KMS-11 (cell line): Measurements from ENCODE around the gene FAM78A.

Experiments
- H2AFZ ChIP-seq: fragments of 200-600 bp; sonication (generic); 2 replicates; pipeline ENCODE4 v1.6.1; 2016; ENCODE audit warnings: antibody characterized with exemption, mixed run types, low read depth
- H3K27ac ChIP-seq: fragments of 200-600 bp; sonication (generic); 2 replicates; pipeline ENCODE4 v1.6.1; 2016; ENCODE audit warnings: mild to moderate bottlenecking, mixed run types
- H3K27me3 ChIP-seq: fragments of 200-600 bp; sonication (generic); 2 replicates; pipeline ENCODE4 v1.6.1; 2017; ENCODE audit warnings: mild to moderate bottlenecking, low read depth, mixed run types, moderate library complexity; ENCODE audit not compliant: insufficient read depth
- H3K36me3 ChIP-seq: fragments of 200-600 bp; sonication (generic); 2 replicates; pipeline ENCODE4 v1.6.1; 2017; ENCODE audit warnings: mild to moderate bottlenecking, mixed run types; ENCODE audit not compliant: insufficient read depth
- H3K4me1 ChIP-seq: fragments of 200-600 bp; sonication (generic); 2 replicates; pipeline ENCODE4 v1.6.1; 2016; ENCODE audit warnings: mild to moderate bottlenecking, low read depth, mixed run types; ENCODE audit not compliant: poor library complexity, severe bottlenecking
- H3K4me2 ChIP-seq: fragments of 200-600 bp; sonication (generic); 2 replicates; pipeline ENCODE4 v1.7.0; 2016; ENCODE audit warnings: mild to moderate bottlenecking, mixed run types
- H3K4me3 ChIP-seq: fragments of 200-600 bp; sonication (generic); IDR thresholded peaks from 2 replicates; pipeline ENCODE4 v1.6.1; 2017; ENCODE audit warnings: low read depth, low read length, mixed read lengths; ENCODE audit not compliant: insufficient read depth
- H3K79me2 ChIP-seq: fragments of 200-600 bp; sonication (generic); 2 replicates; pipeline ENCODE4 v1.6.1; 2016; ENCODE audit warnings: low read depth, mixed run types; ENCODE audit not compliant: insufficient read depth
- H3K9ac ChIP-seq: fragments of 200-600 bp; sonication (generic); 2 replicates; pipeline ENCODE4 v1.6.1; 2016; ENCODE audit warnings: mild to moderate bottlenecking, mixed run types
- H4K20me1 ChIP-seq: fragments of 200-600 bp; sonication (generic); 2 replicates; pipeline ENCODE4 v1.6.1; 2016; ENCODE audit warnings: mild to moderate bottlenecking, mixed run types; ENCODE audit not compliant: insufficient read depth
- TF ChIP-seq, protein P1 (sequence below): fragments of 200-600 bp; sonication (generic); conservative IDR thresholded peaks from 2 replicates; pipeline ENCODE4 v1.6.1; 2017; ENCODE audit warnings: low read depth, mild to moderate bottlenecking, antibody characterized with exemption, low read length, moderate library complexity, mixed read lengths

FAM78A gene

DNA sequence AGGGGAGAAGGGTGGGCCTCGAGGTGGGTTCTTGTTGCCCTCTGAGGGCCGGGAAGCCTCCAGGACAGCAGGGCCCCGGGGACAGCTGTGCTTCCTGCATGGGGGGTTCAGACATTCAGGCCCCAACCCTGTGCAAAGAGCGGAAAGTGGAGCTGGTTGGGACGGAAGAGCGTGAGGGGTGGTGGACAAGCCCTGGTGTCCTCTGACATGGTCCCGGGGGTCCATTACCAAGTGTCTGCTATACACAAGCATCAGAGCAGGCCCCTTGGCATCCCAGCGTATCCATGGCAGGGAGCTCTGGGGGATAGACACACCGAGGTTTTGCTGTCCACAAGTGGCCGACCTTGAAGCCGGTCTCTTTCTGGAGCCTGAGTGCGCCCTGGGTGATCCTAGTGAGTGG is 22.5 kb upstream of the FAM78A start:
- no peak overlapping the region for H3K9ac ChIP-seq
- TF ChIP-seq, protein P1, sequence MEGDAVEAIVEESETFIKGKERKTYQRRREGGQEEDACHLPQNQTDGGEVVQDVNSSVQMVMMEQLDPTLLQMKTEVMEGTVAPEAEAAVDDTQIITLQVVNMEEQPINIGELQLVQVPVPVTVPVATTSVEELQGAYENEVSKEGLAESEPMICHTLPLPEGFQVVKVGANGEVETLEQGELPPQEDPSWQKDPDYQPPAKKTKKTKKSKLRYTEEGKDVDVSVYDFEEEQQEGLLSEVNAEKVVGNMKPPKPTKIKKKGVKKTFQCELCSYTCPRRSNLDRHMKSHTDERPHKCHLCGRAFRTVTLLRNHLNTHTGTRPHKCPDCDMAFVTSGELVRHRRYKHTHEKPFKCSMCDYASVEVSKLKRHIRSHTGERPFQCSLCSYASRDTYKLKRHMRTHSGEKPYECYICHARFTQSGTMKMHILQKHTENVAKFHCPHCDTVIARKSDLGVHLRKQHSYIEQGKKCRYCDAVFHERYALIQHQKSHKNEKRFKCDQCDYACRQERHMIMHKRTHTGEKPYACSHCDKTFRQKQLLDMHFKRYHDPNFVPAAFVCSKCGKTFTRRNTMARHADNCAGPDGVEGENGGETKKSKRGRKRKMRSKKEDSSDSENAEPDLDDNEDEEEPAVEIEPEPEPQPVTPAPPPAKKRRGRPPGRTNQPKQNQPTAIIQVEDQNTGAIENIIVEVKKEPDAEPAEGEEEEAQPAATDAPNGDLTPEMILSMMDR, result no peak
- no peaks in the 10 kb centered on the region for H4K20me1 ChIP-seq
- no peaks in the 10 kb centered on the region for H3K27me3 ChIP-seq
- H3K4me2 ChIP-seq, result no peak overlapping the region
- no peaks in the 10 kb centered on the region for H3K36me3 ChIP-seq
- H2AFZ ChIP-seq, result no peak overlapping the region
- H3K4me3 ChIP-seq, result no peak overlapping the region
- no peaks in the 10 kb centered on the region for H3K4me1 ChIP-seq
- H3K79me2 ChIP-seq, result no peaks in the 10 kb centered on the region
- H3K27ac ChIP-seq, result no peak overlapping the region

DNA sequence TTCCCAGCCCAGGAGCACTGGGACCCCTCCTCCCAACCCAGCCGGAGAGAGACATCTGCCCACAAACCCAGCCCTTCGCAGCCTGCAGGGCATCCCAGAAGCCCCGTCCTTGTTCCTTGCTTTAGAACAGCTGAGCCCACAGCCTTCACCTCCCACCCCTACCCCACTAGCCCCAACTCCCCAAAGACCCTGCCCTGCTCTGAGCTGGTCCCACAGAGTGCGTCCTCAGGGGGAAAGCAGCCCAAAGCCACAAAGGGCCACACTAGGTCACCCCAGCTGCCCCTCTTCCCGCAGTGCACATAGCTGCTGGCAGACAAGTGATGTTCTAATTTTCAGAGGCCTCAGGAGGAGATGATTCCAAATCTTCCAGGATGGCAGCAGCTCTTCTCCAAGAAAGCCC is 22.0 kb upstream of the FAM78A start:
- H3K4me2 ChIP-seq, result no peak overlapping the region
- H3K4me1 ChIP-seq, result no peaks in the 10 kb centered on the region

DNA sequence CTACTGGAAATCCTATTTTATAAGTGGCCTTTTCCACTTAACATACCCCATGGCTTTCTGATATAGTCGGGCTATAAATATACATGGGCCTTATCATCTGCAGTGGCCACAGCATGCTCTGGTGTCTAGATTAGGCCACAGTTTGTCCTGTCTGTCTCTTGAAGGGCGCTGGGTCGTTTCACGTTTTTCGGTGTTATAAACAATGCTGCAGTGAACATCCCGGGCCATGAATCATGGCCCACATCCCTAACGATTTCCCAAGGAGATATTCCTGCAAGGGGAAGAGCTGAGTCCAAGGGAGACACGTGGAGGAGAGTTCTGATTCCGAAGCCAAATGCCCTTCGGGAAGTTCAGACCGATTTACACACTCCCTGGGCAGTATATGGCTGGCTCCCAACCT is 21.6 kb upstream of the FAM78A start:
- Histone ChIP-seq H3K36me3 (no peaks in the 10 kb centered on the region), H3K27ac (no peak overlapping the region), H3K4me2 (no peak overlapping the region), H3K9ac (no peak overlapping the region), H3K79me2 (no peaks in the 10 kb centered on the region), H4K20me1 (no peaks in the 10 kb centered on the region), H3K4me3 (no peak overlapping the region), H3K27me3 (no peaks in the 10 kb centered on the region), H2AFZ (no peak overlapping the region), H3K4me1 (no peaks in the 10 kb centered on the region)
- TF ChIP-seq, protein P1, result no peak

More for the DNA sequence above, 22.0 kb upstream of the FAM78A start:
- H3K4me3 ChIP-seq, result no peak overlapping the region
- TF ChIP-seq, protein P1, result no peak
- no peaks in the 10 kb centered on the region for H3K36me3 ChIP-seq
- no peaks in the 10 kb centered on the region for H3K27me3 ChIP-seq
- no peak overlapping the region for H3K9ac ChIP-seq
- H3K79me2 ChIP-seq, result no peaks in the 10 kb centered on the region
- H3K27ac ChIP-seq, result no peak overlapping the region
- no peak overlapping the region for H2AFZ ChIP-seq
- no peaks in the 10 kb centered on the region for H4K20me1 ChIP-seq

DNA sequence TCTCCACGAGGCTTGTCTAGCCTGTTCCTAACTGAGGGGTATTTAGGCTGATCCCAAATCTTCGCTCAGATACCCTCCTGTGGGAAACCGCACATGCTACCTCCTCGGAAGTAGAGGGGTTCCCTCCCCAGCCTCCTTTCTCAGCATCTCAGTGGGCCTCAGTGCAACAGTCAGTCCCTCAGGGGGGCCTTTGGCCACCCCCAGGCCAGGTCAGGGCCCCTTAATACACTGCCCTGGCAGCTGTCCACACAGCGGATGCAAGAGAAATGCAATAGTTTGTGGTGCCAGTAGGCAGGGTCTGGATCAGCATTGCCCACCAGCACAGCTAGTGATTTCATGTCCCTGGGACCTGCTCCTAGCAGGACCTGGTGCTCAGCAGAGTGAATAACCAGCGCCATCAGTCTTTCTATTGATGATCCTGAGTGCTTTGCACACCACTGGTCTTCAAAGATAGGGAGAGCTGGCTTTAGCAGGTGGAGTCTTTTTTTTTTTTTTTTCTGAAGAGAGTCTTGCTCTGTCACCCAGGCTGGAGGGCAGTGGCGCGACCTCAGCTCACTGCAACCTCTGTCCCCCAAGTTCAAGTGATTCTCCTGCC is 20.7 kb upstream of the FAM78A start:
- Histone ChIP-seq H2AFZ (no peak overlapping the region), H3K27me3 (no peaks in the 10 kb centered on the region), H3K36me3 (no peaks in the 10 kb centered on the region), H3K9ac (no peak overlapping the region), H3K4me3 (no peak overlapping the region), H3K4me1 (no peaks in the 10 kb centered on the region), H3K27ac (no peak overlapping the region), H3K79me2 (no peaks in the 10 kb centered on the region), H4K20me1 (no peaks in the 10 kb centered on the region), H3K4me2 (no peak overlapping the region)
- TF ChIP-seq, protein P1, result no peak
